Measurements from ENCODE around the gene COG5.

GRCh38 chr7:107219563-107220244 is 344.0 kb downstream of the COG5 start:
- TF ChIP-seq, protein P1, sequence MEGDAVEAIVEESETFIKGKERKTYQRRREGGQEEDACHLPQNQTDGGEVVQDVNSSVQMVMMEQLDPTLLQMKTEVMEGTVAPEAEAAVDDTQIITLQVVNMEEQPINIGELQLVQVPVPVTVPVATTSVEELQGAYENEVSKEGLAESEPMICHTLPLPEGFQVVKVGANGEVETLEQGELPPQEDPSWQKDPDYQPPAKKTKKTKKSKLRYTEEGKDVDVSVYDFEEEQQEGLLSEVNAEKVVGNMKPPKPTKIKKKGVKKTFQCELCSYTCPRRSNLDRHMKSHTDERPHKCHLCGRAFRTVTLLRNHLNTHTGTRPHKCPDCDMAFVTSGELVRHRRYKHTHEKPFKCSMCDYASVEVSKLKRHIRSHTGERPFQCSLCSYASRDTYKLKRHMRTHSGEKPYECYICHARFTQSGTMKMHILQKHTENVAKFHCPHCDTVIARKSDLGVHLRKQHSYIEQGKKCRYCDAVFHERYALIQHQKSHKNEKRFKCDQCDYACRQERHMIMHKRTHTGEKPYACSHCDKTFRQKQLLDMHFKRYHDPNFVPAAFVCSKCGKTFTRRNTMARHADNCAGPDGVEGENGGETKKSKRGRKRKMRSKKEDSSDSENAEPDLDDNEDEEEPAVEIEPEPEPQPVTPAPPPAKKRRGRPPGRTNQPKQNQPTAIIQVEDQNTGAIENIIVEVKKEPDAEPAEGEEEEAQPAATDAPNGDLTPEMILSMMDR (IDR thresholded peaks at IDR 0.05), result no peak
- no peak for TF ChIP-seq POLR2A (IDR thresholded peaks at IDR 0.05)
